Cardiac fibroblast (primary cell): ENCODE data around the gene EMP1.

ENCODE experiments used
- DNase-seq, 2 donors: peaks; one replicate each; pipeline versions ENCODE4 v3.0.0 to v3.0.0-alpha.2; 2010; ENCODE audit warnings: low read depth in 2 of 2
- H3K4me3 ChIP-seq, 2 donors: replicated peaks in 1 of 2; 1 replicate in 1 of 2; 2 replicates in 1 of 2; pipeline ENCODE4 v1.5.1; 2011; ENCODE audit warnings: low read depth in 2 of 2, low read length in 2 of 2, mild to moderate bottlenecking in 2 of 2, moderate library complexity in 1 of 2
- TF ChIP-seq, protein P1 (sequence below): IDR thresholded peaks from one replicate; pipeline ENCODE4 v1.5.1; 2011; ENCODE audit warnings: low read depth, mild to moderate bottlenecking, low read length, inconsistent platforms

The EMP1 gene

DNA sequence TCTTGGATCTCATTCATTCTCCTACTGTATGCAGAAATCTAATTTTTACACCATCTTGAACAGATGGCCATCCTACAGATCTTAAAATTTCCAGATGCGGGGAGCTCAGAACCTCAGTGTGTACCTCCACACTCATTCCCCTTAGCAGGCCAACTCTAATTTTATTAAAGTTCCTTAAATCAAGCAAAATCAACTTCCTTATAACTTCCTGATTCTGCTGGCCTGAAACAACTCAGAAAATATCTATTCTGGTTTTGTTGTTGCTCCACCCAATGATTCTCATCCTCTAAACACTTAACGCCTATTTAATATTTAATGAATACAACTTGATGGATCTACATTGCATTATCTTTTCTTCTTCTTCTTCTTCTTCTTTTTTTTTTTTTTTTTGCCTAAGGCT is 3.1 kb downstream of the EMP1 start:
- TF ChIP-seq, protein P1, sequence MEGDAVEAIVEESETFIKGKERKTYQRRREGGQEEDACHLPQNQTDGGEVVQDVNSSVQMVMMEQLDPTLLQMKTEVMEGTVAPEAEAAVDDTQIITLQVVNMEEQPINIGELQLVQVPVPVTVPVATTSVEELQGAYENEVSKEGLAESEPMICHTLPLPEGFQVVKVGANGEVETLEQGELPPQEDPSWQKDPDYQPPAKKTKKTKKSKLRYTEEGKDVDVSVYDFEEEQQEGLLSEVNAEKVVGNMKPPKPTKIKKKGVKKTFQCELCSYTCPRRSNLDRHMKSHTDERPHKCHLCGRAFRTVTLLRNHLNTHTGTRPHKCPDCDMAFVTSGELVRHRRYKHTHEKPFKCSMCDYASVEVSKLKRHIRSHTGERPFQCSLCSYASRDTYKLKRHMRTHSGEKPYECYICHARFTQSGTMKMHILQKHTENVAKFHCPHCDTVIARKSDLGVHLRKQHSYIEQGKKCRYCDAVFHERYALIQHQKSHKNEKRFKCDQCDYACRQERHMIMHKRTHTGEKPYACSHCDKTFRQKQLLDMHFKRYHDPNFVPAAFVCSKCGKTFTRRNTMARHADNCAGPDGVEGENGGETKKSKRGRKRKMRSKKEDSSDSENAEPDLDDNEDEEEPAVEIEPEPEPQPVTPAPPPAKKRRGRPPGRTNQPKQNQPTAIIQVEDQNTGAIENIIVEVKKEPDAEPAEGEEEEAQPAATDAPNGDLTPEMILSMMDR, result no peak
- peak overlapping the region; percentile 67 to 84 for H3K4me3 ChIP-seq
- DNase-seq, result no peak

- no peak for DNase-seq
- TF ChIP-seq, protein P1, result no peak
- H3K4me3 ChIP-seq, result peak overlapping the region in 1 of 2 donors; percentile 29
Measured at GRCh38 chr12:13200841-13201240, 4.3 kb downstream of the EMP1 start.

DNA sequence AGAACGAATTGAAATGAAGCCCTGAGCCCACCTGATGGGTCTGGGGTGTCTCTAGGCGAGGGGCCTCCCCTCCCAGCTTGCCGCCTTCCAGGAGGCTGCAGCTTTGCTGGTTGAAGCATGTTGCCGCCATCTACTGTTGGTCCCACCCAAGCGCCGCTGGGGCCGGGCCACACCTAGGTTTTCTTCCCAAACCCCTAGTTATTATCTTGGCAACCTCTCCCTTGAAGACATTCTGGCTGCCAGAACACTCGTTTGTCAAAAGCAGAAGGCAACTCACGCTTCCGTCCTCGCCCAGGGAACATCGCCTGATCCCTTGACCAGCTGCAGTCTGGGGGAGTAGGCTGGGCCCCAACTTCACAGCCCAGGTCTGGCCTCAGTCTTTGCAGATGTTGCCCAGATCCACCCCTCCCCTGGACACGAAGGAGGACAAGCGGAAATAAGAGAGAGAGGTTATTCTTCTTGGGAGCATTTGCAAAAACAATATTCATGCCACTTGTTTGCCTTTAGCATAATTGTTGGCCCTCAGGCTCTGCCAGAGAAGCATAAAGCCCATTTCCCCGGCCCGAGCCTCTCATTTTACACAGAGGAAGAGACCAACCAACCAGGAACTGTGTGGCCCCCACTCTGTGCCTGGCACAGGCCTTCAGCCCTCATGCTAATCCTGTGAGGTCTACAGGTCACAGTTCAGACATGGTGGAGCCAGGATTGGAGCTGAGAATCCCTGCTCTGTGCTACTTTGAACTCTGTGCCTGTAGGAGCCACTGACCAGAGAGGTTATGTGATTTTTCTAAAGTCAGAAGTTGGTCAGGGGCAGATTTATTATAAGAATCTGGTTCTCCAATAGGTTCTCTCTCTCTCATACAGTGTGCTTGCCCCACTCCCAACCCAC is 6.8 kb downstream of the EMP1 start:
- TF ChIP-seq, protein P1, result peak; percentile 41
- DNase-seq, result peak; percentile 72 to 78
- H3K4me3 ChIP-seq, result no peak overlapping the region

GRCh38 chr12:13204428-13204827 is 7.9 kb downstream of the EMP1 start:
- TF ChIP-seq, protein P1, result no peak

DNA sequence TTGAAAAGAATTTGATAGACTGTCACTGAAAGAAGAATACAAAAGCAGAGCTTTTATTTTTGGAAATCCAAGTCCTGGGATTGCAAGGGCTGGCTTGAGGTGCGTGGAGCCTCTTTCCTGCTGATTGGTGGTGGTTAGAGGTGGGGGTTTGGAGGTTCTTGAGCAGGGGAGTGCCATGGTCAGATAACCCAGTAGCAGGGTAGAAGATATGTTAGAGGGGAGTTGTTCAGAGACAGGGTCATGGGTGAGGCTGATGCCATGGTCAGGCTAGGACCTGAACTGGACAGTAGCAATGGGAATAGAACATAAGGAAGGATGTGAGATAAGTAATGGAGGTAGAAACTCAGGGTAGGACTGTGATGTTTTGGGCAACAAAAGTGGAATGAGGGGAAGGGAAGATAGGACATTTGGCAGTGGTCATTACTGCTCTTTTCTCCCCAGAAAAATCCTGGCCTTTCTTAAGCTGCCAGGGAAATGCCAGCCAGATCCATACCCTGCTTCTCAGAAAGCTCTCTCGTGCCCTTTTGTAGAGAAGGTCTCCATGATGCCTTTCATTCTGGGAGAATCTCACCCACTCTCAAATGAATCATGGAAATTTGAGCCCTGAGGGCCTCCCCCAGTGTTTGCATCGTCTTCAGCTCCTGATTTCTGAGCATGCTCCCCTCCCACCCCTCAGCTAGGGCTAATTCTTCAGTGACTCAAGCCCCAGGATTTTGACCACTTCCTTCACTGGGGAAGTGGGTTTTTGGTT is 9.5 kb downstream of the EMP1 start:
- TF ChIP-seq, protein P1, result no peak
- H3K4me3 ChIP-seq, result peak overlapping the region in 1 of 2 donors; percentile 4
- DNase-seq, result peak; percentile 96 to 99

More at GRCh38 chr12:13204428-13204827, 7.9 kb downstream of the EMP1 start:
- H3K4me3 ChIP-seq, result no peak overlapping the region
- DNase-seq, result peak; percentile 60 to 69

GRCh38 chr12:13206560-13206897 is 10.0 kb downstream of the EMP1 start:
- no peak overlapping the region for H3K4me3 ChIP-seq
- DNase-seq, result no peak
- TF ChIP-seq, protein P1, result no peak
